Activated effector memory CD4-positive, alpha-beta T cell treated with Interleukin-2 at 50 U/mL for 16 hours (primary cell): ENCODE data around the gene DBNDD1.

Experiments used
- DNase-seq: peaks from one replicate; pipeline ENCODE4 v3.0.0-alpha.2; 2020

DBNDD1 gene

GRCh38 chr16:90034504-90034903, 15.2 kb upstream of the DBNDD1 start:
- DNase-seq, result no peak

GRCh38 chr16:90033387-90033786, 14.1 kb upstream of the DBNDD1 start:
- DNase-seq, result no peak

- no peak for DNase-seq
Observed at GRCh38 chr16:90032674-90033331, 13.5 kb upstream of the DBNDD1 start.

- no peak for DNase-seq
Observed at GRCh38 chr16:90031931-90032673, 12.8 kb upstream of the DBNDD1 start.

GRCh38 chr16:90031186-90031930, 12.1 kb upstream of the DBNDD1 start:
- DNase-seq, result no peak

- no peak for DNase-seq
Observed at GRCh38 chr16:90028985-90029384, 9.7 kb upstream of the DBNDD1 start.

- no peak for DNase-seq
Observed at GRCh38 chr16:90027611-90028010, 8.4 kb upstream of the DBNDD1 start.

- no peak for DNase-seq
Observed at GRCh38 chr16:90026135-90026534, 6.9 kb upstream of the DBNDD1 start.

GRCh38 chr16:90023078-90023447, 3.8 kb upstream of the DBNDD1 start:
- DNase-seq, result no peak

- peak; percentile 66 for DNase-seq
Observed at GRCh38 chr16:90022209-90023077, 3.2 kb upstream of the DBNDD1 start.

- no peak for DNase-seq
Observed at GRCh38 chr16:90020838-90021382, 1.7 kb upstream of the DBNDD1 start.

- DNase-seq, result no peak
Observed at GRCh38 chr16:90020260-90020837, 1.1 kb upstream of the DBNDD1 start.

GRCh38 chr16:90019543-90020259, 445 bp upstream of the DBNDD1 start:
- DNase-seq, result peak; percentile 30

- DNase-seq, result no peak
Observed at GRCh38 chr16:90018297-90018651, 982 bp downstream of the DBNDD1 start.

GRCh38 chr16:90016339-90016950, 2.8 kb downstream of the DBNDD1 start:
- DNase-seq, result no peak

- no peak for DNase-seq
Observed at GRCh38 chr16:90015586-90016338, 3.5 kb downstream of the DBNDD1 start.

- DNase-seq, result no peak
Observed at GRCh38 chr16:90012991-90013745, 6.1 kb downstream of the DBNDD1 start.

- no peak for DNase-seq
Observed at GRCh38 chr16:90011908-90012501, 7.3 kb downstream of the DBNDD1 start.

GRCh38 chr16:90011508-90011819, 7.8 kb downstream of the DBNDD1 start:
- DNase-seq, result no peak
